GM18511 (cell line): Measurements from ENCODE around the gene GLRA3.

Experiments
- ATAC-seq: cut with Tn5 transposase; IDR thresholded peaks from one replicate; pipeline ENCODE4 v1.9.1; 2021; ENCODE audit warnings: mild to moderate bottlenecking, moderate library complexity; ENCODE audit not compliant: unreplicated experiment

Gene GLRA3

GRCh38 chr4:174607792-174608191 is 221.3 kb downstream of the GLRA3 start:
- ATAC-seq: no peak

GRCh38 chr4:174604198-174604597 is 224.8 kb downstream of the GLRA3 start:
- no peak for ATAC-seq

GRCh38 chr4:174600391-174600790 is 228.7 kb downstream of the GLRA3 start:
- no peak for ATAC-seq

GRCh38 chr4:174598800-174599199 is 230.2 kb downstream of the GLRA3 start:
- ATAC-seq: no peak

GRCh38 chr4:174596513-174596912 is 232.5 kb downstream of the GLRA3 start:
- no peak for ATAC-seq

GRCh38 chr4:174595141-174595929 is 233.7 kb downstream of the GLRA3 start:
- ATAC-seq: no peak

- no peak for ATAC-seq
These were observed 235.3 kb downstream of the GLRA3 start for GRCh38 chr4:174593701-174594100.

GRCh38 chr4:174592985-174593335 is 236.1 kb downstream of the GLRA3 start:
- ATAC-seq: no peak

- ATAC-seq: no peak
These were observed 236.6 kb downstream of the GLRA3 start for GRCh38 chr4:174592256-174592984.

- ATAC-seq: peak; percentile 90
These were observed 237.6 kb downstream of the GLRA3 start for GRCh38 chr4:174591243-174592021.

GRCh38 chr4:174590336-174590735 is 238.7 kb downstream of the GLRA3 start:
- ATAC-seq: no peak
